ELF-1 (cell line): Measurements from ENCODE around the gene AACS.
"Not testable (repeated sequence)": the region's sequence is repeated elsewhere in the genome, so short reads cannot be mapped to it uniquely, and the experiment has no call there.

Experiments used
- DNase-seq: peaks from one replicate; pipeline ENCODE4 v3.0.0-alpha.2; 2016; ENCODE audit warnings: low read depth, low spot score

The AACS gene

GRCh38 chr12:125090437-125090836, 25.2 kb downstream of the AACS start:
- DNase-seq: no peak

GRCh38 chr12:125091401-125091800, 26.2 kb downstream of the AACS start:
- no peak for DNase-seq

- no peak for DNase-seq
Measured at GRCh38 chr12:125092108-125092871, 27.1 kb downstream of the AACS start.

GRCh38 chr12:125092872-125093680, 27.8 kb downstream of the AACS start:
- no peak for DNase-seq

GRCh38 chr12:125093681-125094330, 28.6 kb downstream of the AACS start:
- DNase-seq: no peak

- DNase-seq: no peak
Measured at GRCh38 chr12:125096894-125097293, 31.7 kb downstream of the AACS start.

- no peak for DNase-seq
Measured at GRCh38 chr12:125097427-125097826, 32.2 kb downstream of the AACS start.

- DNase-seq: no peak
Measured at GRCh38 chr12:125098676-125099408, 33.6 kb downstream of the AACS start.

GRCh38 chr12:125099409-125099782, 34.2 kb downstream of the AACS start:
- no peak for DNase-seq

GRCh38 chr12:125100551-125101434, 35.6 kb downstream of the AACS start:
- no peak for DNase-seq

GRCh38 chr12:125104982-125105381, 39.7 kb downstream of the AACS start:
- DNase-seq: no peak

GRCh38 chr12:125105600-125105999, 40.4 kb downstream of the AACS start:
- no peak for DNase-seq

GRCh38 chr12:125110641-125111360, 45.6 kb downstream of the AACS start:
- DNase-seq: no peak

GRCh38 chr12:125111403-125111802, 46.2 kb downstream of the AACS start:
- no peak for DNase-seq

GRCh38 chr12:125112614-125113013, 47.4 kb downstream of the AACS start:
- DNase-seq: not testable (repeated sequence)

- no peak for DNase-seq
Measured at GRCh38 chr12:125113263-125113662, 48.0 kb downstream of the AACS start.

GRCh38 chr12:125113789-125114188, 48.6 kb downstream of the AACS start:
- no peak for DNase-seq

GRCh38 chr12:125114365-125115141, 49.3 kb downstream of the AACS start:
- no peak for DNase-seq

GRCh38 chr12:125120566-125120965, 55.3 kb downstream of the AACS start:
- DNase-seq: no peak
